ENCODE data around the gene BTRC.
"Not testable (repeated sequence)": the region's sequence is repeated elsewhere in the genome, so short reads cannot be mapped to it uniquely, and the experiment has no call there.

BTRC gene

GRCh38 chr10:101385866-101386658, 32.1 kb downstream of the BTRC start:
- no peak for DNase-seq

- no peak for DNase-seq
Measured at GRCh38 chr10:101386659-101387259, 32.8 kb downstream of the BTRC start.

- DNase-seq, result no peak
Measured at GRCh38 chr10:101388676-101389276, 34.8 kb downstream of the BTRC start.

- not testable (repeated sequence) for DNase-seq
Measured at GRCh38 chr10:101389532-101389931, 35.6 kb downstream of the BTRC start.

GRCh38 chr10:101389986-101390531, 36.1 kb downstream of the BTRC start:
- no peak for DNase-seq

GRCh38 chr10:101393378-101393777, 39.4 kb downstream of the BTRC start:
- no peak for DNase-seq

GRCh38 chr10:101394524-101395133, 40.7 kb downstream of the BTRC start:
- no peak for DNase-seq

- DNase-seq, result peak in 3 of 56 donors; percentile 1 to 16 (median 14)
Measured at GRCh38 chr10:101397140-101397539, 43.2 kb downstream of the BTRC start.

- no peak for DNase-seq
Measured at GRCh38 chr10:101400585-101400984, 46.6 kb downstream of the BTRC start.

- no peak for DNase-seq
Measured at GRCh38 chr10:101402711-101403110, 48.7 kb downstream of the BTRC start.

GRCh38 chr10:101403161-101403560, 49.2 kb downstream of the BTRC start:
- no peak for DNase-seq

- no peak for DNase-seq
Measured at GRCh38 chr10:101405001-101405400, 51.0 kb downstream of the BTRC start.

- no peak for DNase-seq
Measured at GRCh38 chr10:101411598-101411997, 57.6 kb downstream of the BTRC start.

GRCh38 chr10:101414034-101414433, 60.1 kb downstream of the BTRC start:
- DNase-seq, result no peak

- no peak for DNase-seq
Measured at GRCh38 chr10:101415884-101416283, 61.9 kb downstream of the BTRC start.

GRCh38 chr10:101421967-101422366, 68.0 kb downstream of the BTRC start:
- DNase-seq, result not testable (repeated sequence)

GRCh38 chr10:101425535-101425934, 71.6 kb downstream of the BTRC start:
- no peak for DNase-seq

GRCh38 chr10:101428036-101428435, 74.1 kb downstream of the BTRC start:
- DNase-seq, result no peak

- DNase-seq, result no peak
Measured at GRCh38 chr10:101429423-101429822, 75.5 kb downstream of the BTRC start.

GRCh38 chr10:101436302-101436701, 82.3 kb downstream of the BTRC start:
- no peak for DNase-seq

- no peak for DNase-seq
Measured at GRCh38 chr10:101438881-101439391, 85.0 kb downstream of the BTRC start.

Data from nucleus accumbens (tissue), 56 donors.